HepG2 (cell line): ENCODE data around the gene ZFP36. TPM values are rescaled to one million over a fixed set of nuclear protein-coding genes. Genes with fewer than 3 reads are reported as not detected.
A peak's percentile ranks its signal among the peaks of the same experiment; 100 is the strongest.

Source experiments
- BRCA1 ChIP-seq: sonication (generic); formaldehyde crosslinking; IDR thresholded peaks from 2 replicates; pipeline ENCODE4 v1.4.0; 2020; ENCODE audit warnings: missing genetic modification reagents
- ELF3 ChIP-seq: IDR thresholded peaks from 2 replicates; pipeline ENCODE4 v1.6.1; 2016; ENCODE audit warnings: missing genetic modification reagents, missing compliant biosample characterization
- FLYWCH1 ChIP-seq: sonication (generic); formaldehyde crosslinking; IDR thresholded peaks from 2 replicates; pipeline ENCODE4 v1.8.1; 2023; ENCODE audit warnings: mild to moderate bottlenecking, missing genetic modification reagents
- HNF1A ChIP-seq, 2 experiments: sonication (generic) in 1 of 2; formaldehyde crosslinking in 1 of 2; IDR thresholded peaks; 2 replicates each; pipeline versions ENCODE4 v1.4.0 to v1.6.1; 2016 to 2020; ENCODE audit warnings: borderline replicate concordance in 1 of 2, low read depth in 1 of 2, mild to moderate bottlenecking in 1 of 2, missing genetic modification reagents in 1 of 2
- HNRNPK ChIP-seq: fragments of 200-400 bp; formaldehyde crosslinking; IDR thresholded peaks from 2 replicates; pipeline ENCODE4 v1.6.1; 2018; ENCODE audit warnings: low read length, low read depth, moderate library complexity, mild to moderate bottlenecking; ENCODE audit not compliant: poor library complexity, severe bottlenecking
- HOXA3 ChIP-seq: sonication (generic); formaldehyde crosslinking; IDR thresholded peaks from 2 replicates; pipeline ENCODE4 v1.5.0; 2020; ENCODE audit warnings: missing genetic modification reagents
- HOXA7 ChIP-seq: sonication (generic); formaldehyde crosslinking; IDR thresholded peaks from 2 replicates; pipeline ENCODE4 v1.8.1; 2022; ENCODE audit warnings: mild to moderate bottlenecking, missing genetic modification reagents, moderate library complexity
- KDM3A ChIP-seq: IDR thresholded peaks from 2 replicates; pipeline ENCODE4 v1.6.1; 2018; ENCODE audit warnings: low read depth, missing compliant biosample characterization
- MAFG ChIP-seq: sonication (generic); formaldehyde crosslinking; IDR thresholded peaks from 2 replicates; pipeline ENCODE4 v1.5.1; 2020; ENCODE audit warnings: mild to moderate bottlenecking, missing genetic modification reagents
- MYC ChIP-seq: sonication (generic); formaldehyde crosslinking; IDR thresholded peaks from 2 replicates; pipeline ENCODE4 v1.9.0; 2021; ENCODE audit warnings: missing genetic modification reagents, borderline replicate concordance
- SUZ12 ChIP-seq: fragments of 150-350 bp; IDR thresholded peaks from 2 replicates; pipeline ENCODE4 v1.6.1; 2014; ENCODE audit warnings: low read depth, low read length
- TBP ChIP-seq: sonication (generic); formaldehyde crosslinking; IDR thresholded peaks from 2 replicates; pipeline ENCODE4 v1.5.0; 2020; ENCODE audit warnings: missing genetic modification reagents
- ZBTB38 ChIP-seq: sonication (generic); formaldehyde crosslinking; IDR thresholded peaks from 2 replicates; pipeline ENCODE4 v1.5.1; 2020; ENCODE audit warnings: mild to moderate bottlenecking, missing genetic modification reagents
- ZNF180 ChIP-seq: sonication (generic); formaldehyde crosslinking; IDR thresholded peaks from 2 replicates; pipeline ENCODE4 v1.4.0; 2020; ENCODE audit warnings: low read depth, missing genetic modification reagents, borderline replicate concordance
- ZNF207 ChIP-seq: fragments of 450-650 bp; IDR thresholded peaks from 2 replicates; pipeline ENCODE4 v1.6.1; 2016; ENCODE audit warnings: antibody characterized with exemption, borderline replicate concordance
- ZNF225 ChIP-seq: sonication (generic); formaldehyde crosslinking; IDR thresholded peaks from 2 replicates; pipeline ENCODE4 v1.4.0; 2020; ENCODE audit warnings: mild to moderate bottlenecking, missing genetic modification reagents
- ZNF3 ChIP-seq: IDR thresholded peaks from 2 replicates; pipeline ENCODE4 v1.7.0; 2017; ENCODE audit warnings: inconsistent platforms
- ZNF580 ChIP-seq: IDR thresholded peaks from 2 replicates; pipeline ENCODE4 v1.6.1; 2016; ENCODE audit warnings: low read depth, borderline replicate concordance
- polyA plus RNA-seq, 8 experiments: library from polyadenylated mRNA; depleted of rRNA in 3 of 8; stranded (reverse) in 7 of 8; unstranded in 1 of 8; fragments of >200 nt; fragmentation: Illumina TruSeq in 4 of 8; extraction: Trizol in 4 of 8; gene quantifications; 2 replicates each; pipeline versions ENCODE4 v1.2.1 to v1.2.3, GENCODE V29; 2011 to 2016; ENCODE audit warnings: low read depth in 4 of 8, missing spikeins in 1 of 8, mixed read lengths in 1 of 8; ENCODE audit not compliant: insufficient read depth in 1 of 8
- total RNA-seq, 5 experiments: library from RNA; depleted of rRNA; stranded (reverse); fragments of >200 nt; fragmentation: Illumina TruSeq; extraction: Trizol; gene quantifications; 2 replicates each; pipeline ENCODE4 v1.2.3, GENCODE V29; 2016; ENCODE audit warnings: low read depth in 1 of 5
- TF ChIP-seq, protein P1 (sequence below): sonication (generic); formaldehyde crosslinking; IDR thresholded peaks from 2 replicates; pipeline ENCODE4 v1.5.0; 2020; ENCODE audit warnings: missing genetic modification reagents
- TF ChIP-seq, protein P2 (sequence below): IDR thresholded peaks from 2 replicates; pipeline ENCODE4 v1.6.1; 2016; ENCODE audit warnings: low read depth

Gene ZFP36
- total and polyA plus RNA-seq, 2 of the 13 experiments (the other 11 are each of a cell fraction or from before 2014, with no cell fraction given), result 1.4 to 1.7 TPM

DNA sequence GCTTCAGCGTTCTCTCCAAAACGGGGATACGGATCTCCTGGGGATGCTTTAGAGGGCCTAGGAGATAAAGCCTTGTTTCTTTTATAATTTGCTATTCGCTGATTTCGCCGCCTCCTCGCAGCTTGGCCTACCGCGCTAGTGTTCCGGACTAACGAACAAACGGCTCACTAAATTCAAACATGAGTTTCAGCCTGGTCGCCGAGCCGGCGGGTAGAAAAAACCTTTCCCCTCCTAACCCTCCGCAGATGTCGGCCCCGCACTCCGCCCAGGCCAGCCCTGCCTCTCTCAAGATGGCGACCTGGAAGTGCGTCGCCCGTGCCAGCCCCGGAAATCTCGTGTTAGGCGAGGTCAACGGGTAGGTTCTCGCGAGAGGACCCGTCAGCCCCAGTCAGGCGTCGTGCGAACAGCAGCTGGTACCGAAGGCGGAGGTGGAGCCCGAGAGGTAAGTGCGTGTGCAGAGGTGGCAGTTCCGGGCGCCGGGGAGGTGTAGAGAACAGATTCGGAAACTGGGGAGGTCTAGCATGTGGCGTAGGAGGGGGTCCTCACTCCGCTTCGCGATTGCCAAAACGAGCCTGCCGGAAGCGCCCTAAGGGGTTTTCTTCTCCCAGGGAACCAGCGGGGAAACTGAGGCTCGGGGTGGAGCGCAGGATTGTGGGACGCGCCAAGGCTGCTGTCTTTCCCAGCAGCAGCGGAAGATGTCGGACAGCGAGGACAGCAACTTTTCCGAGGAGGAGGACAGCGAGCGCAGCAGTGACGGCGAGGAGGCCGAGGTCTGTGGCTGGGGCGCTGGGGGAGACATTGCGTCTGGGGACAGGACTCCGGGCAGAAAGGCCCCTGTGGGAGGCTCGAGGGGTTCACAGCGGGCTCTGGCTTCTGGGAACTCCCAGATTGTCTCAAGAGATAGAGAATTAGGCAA is 38.8 kb downstream of the ZFP36 start, which contains the start of gene SUPT5H (continued):
- no peak for TF ChIP-seq SUZ12
- TF ChIP-seq, protein P1, sequence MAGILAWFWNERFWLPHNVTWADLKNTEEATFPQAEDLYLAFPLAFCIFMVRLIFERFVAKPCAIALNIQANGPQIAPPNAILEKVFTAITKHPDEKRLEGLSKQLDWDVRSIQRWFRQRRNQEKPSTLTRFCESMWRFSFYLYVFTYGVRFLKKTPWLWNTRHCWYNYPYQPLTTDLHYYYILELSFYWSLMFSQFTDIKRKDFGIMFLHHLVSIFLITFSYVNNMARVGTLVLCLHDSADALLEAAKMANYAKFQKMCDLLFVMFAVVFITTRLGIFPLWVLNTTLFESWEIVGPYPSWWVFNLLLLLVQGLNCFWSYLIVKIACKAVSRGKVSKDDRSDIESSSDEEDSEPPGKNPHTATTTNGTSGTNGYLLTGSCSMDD, result no peak
- no peak for TF ChIP-seq FLYWCH1
- peak; percentile 72; the same call in 1 of the 2 replicates for TF ChIP-seq ZNF580
- peak; percentile 36; the same call in 1 of the 2 replicates for TF ChIP-seq ZNF225 (CRISPR knock-in tag)
- TF ChIP-seq HNRNPK, result peak; percentile 85
- TF ChIP-seq ZBTB38 (CRISPR knock-in tag), result peak; percentile 78
- TF ChIP-seq KDM3A (CRISPR knock-in tag), result peak; percentile 76; the same call in 1 of the 2 replicates
- no peak for TF ChIP-seq ZNF207
- TF ChIP-seq BRCA1, result no peak; the same call in 1 of the 2 replicates
- TF ChIP-seq TBP, result no peak
- TF ChIP-seq ZNF180 (CRISPR knock-in tag), result no peak
- peak; percentile 81 for TF ChIP-seq ELF3 (CRISPR knock-in tag)
- TF ChIP-seq, protein P2, sequence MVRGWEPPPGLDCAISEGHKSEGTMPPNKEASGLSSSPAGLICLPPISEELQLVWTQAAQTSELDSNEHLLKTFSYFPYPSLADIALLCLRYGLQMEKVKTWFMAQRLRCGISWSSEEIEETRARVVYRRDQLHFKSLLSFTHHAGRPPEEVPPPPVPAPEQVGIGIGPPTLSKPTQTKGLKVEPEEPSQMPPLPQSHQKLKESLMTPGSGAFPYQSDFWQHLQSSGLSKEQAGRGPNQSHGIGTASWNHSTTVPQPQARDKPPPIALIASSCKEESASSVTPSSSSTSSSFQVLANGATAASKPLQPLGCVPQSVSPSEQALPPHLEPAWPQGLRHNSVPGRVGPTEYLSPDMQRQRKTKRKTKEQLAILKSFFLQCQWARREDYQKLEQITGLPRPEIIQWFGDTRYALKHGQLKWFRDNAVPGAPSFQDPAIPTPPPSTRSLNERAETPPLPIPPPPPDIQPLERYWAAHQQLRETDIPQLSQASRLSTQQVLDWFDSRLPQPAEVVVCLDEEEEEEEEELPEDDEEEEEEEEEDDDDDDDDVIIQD (CRISPR knock-in tag), result 0 out of 2 replicates have a peak, but pooled peaks have one; percentile 79
- TF ChIP-seq HOXA3 (CRISPR knock-in tag), result peak; percentile 98
- TF ChIP-seq HNF1A (IDR thresholded peaks at IDR 0.05; ENCODE audit: low read depth), result no peak
- TF ChIP-seq HNF1A (CRISPR knock-in tag; IDR thresholded peaks at IDR 0.05; ENCODE audit: borderline replicate concordance), result peak; percentile 67; the same call in 1 of the 2 replicates
- no peak for TF ChIP-seq MAFG (CRISPR knock-in tag)
- peak; percentile 95 for TF ChIP-seq MYC (CRISPR knock-in tag)
- TF ChIP-seq ZNF3 (CRISPR knock-in tag), result no peak
- no peak for TF ChIP-seq HOXA7 (CRISPR knock-in tag)
